ENCODE results near the gene PLCB3.

The PLCB3 gene

GRCh38 chr11:64251753-64252002 lies 348 bp downstream of the PLCB3 start:
- DNase-seq, result no peak

- no peak for DNase-seq
Measured at GRCh38 chr11:64252003-64252872, 908 bp downstream of the PLCB3 start.

- no peak for DNase-seq
Measured at GRCh38 chr11:64253043-64253442, 1.7 kb downstream of the PLCB3 start.

- DNase-seq, result no peak
Measured at GRCh38 chr11:64253481-64253880, 2.2 kb downstream of the PLCB3 start.

GRCh38 chr11:64254326-64254725 lies 3.0 kb downstream of the PLCB3 start:
- no peak for DNase-seq

- no peak for DNase-seq
Measured at GRCh38 chr11:64255135-64256128, 4.1 kb downstream of the PLCB3 start.

- no peak for DNase-seq
Measured at GRCh38 chr11:64256300-64256699, 5.0 kb downstream of the PLCB3 start.

GRCh38 chr11:64258356-64258755 lies 7.0 kb downstream of the PLCB3 start:
- no peak for DNase-seq

- DNase-seq, result no peak
Measured at GRCh38 chr11:64258946-64259532, 7.7 kb downstream of the PLCB3 start.

- DNase-seq, result no peak
Measured at GRCh38 chr11:64259533-64260067, 8.3 kb downstream of the PLCB3 start.

GRCh38 chr11:64260147-64260708 lies 8.9 kb downstream of the PLCB3 start:
- DNase-seq, result no peak

GRCh38 chr11:64261556-64262080 lies 10.3 kb downstream of the PLCB3 start:
- no peak for DNase-seq

GRCh38 chr11:64262271-64263002 lies 11.1 kb downstream of the PLCB3 start:
- DNase-seq, result no peak

GRCh38 chr11:64263021-64263946 lies 12.0 kb downstream of the PLCB3 start:
- DNase-seq, result no peak

GRCh38 chr11:64263947-64264317 lies 12.6 kb downstream of the PLCB3 start:
- DNase-seq, result no peak

GRCh38 chr11:64264371-64264852 lies 13.1 kb downstream of the PLCB3 start:
- no peak for DNase-seq

- DNase-seq, result no peak
Measured at GRCh38 chr11:64265176-64266160, 14.1 kb downstream of the PLCB3 start.

- DNase-seq, result no peak
Measured at GRCh38 chr11:64266339-64266738, 15.0 kb downstream of the PLCB3 start.

All from T-helper 1 cell (primary cell).